NK-92 treated with Interleukin-12 subunit alpha and Interleukin-12 subunit beta, amount 100 ng/mL, for 24 hours (cell line): Measurements from ENCODE around the gene ANXA11.

ENCODE experiments used
- DNase-seq: peaks from one replicate; lab custom pipeline; 2025; lab: John Stamatoyannopoulos, UW

ANXA11 gene

GRCh38 chr10:80187465-80188409, 17.6 kb downstream of the ANXA11 start:
- no peak for DNase-seq

GRCh38 chr10:80187060-80187459, 18.3 kb downstream of the ANXA11 start:
- no peak for DNase-seq

- no peak for DNase-seq
Measured at GRCh38 chr10:80186364-80187012, 18.8 kb downstream of the ANXA11 start.

GRCh38 chr10:80185578-80186299, 19.6 kb downstream of the ANXA11 start:
- DNase-seq = no peak

- DNase-seq = no peak
Measured at GRCh38 chr10:80184291-80184690, 21.0 kb downstream of the ANXA11 start.

GRCh38 chr10:80183436-80183835, 21.9 kb downstream of the ANXA11 start:
- no peak for DNase-seq

- DNase-seq = no peak
Measured at GRCh38 chr10:80182986-80183385, 22.4 kb downstream of the ANXA11 start.

GRCh38 chr10:80177781-80178636, 27.3 kb downstream of the ANXA11 start:
- no peak for DNase-seq

GRCh38 chr10:80176526-80176925, 28.8 kb downstream of the ANXA11 start:
- no peak for DNase-seq

- DNase-seq = no peak
Measured at GRCh38 chr10:80174641-80175395, 30.5 kb downstream of the ANXA11 start.

GRCh38 chr10:80173466-80173865, 31.9 kb downstream of the ANXA11 start:
- DNase-seq = no peak

GRCh38 chr10:80172896-80173295, 32.4 kb downstream of the ANXA11 start:
- no peak for DNase-seq

- DNase-seq = no peak
Measured at GRCh38 chr10:80171248-80171660, 34.1 kb downstream of the ANXA11 start.

- DNase-seq = no peak
Measured at GRCh38 chr10:80170641-80171040, 34.7 kb downstream of the ANXA11 start.

- DNase-seq = no peak
Measured at GRCh38 chr10:80170026-80170425, 35.3 kb downstream of the ANXA11 start.

- DNase-seq = peak; percentile 7
Measured at GRCh38 chr10:80168679-80169380, 36.5 kb downstream of the ANXA11 start.

- no peak for DNase-seq
Measured at GRCh38 chr10:80168162-80168511, 37.2 kb downstream of the ANXA11 start.

- no peak for DNase-seq
Measured at GRCh38 chr10:80167471-80168161, 37.7 kb downstream of the ANXA11 start.

- no peak for DNase-seq
Measured at GRCh38 chr10:80166581-80167470, 38.5 kb downstream of the ANXA11 start.
